Gastrocnemius medialis (tissue), 4 donors: ENCODE measurements around the gene RAD51D.

Source experiments
- CTCF ChIP-seq, 5 experiments: fragments of 450-650 bp in 3 of 5; fragments of 200-600 bp in 2 of 5; sonication (generic) in 2 of 5; IDR thresholded peaks in 4 of 5; conservative IDR thresholded peaks in 1 of 5; 1 replicate in 4 of 5; 2 replicates in 1 of 5; pipeline ENCODE4 v1.5.1; 2016 to 2019; ENCODE audit warnings: antibody characterized with exemption in 5 of 5, mild to moderate bottlenecking in 3 of 5, moderate library complexity in 3 of 5
- POLR2A ChIP-seq, 2 donors: fragments of 450-650 bp; IDR thresholded peaks; one replicate each; pipeline ENCODE4 v1.6.1; 2017; ENCODE audit warnings: antibody characterized with exemption in 2 of 2, mild to moderate bottlenecking in 2 of 2, moderate library complexity in 2 of 2

- no peak for TF ChIP-seq POLR2A (IDR thresholded peaks at IDR 0.05)
- TF ChIP-seq CTCF (IDR thresholded peaks at IDR 0.05 in 4 of 5, conservative IDR thresholded peaks at IDR 0.05 in 1 of 5): peak in 1 of 5 experiments; percentile 5
Measured at GRCh38 chr17:35148144-35148543, 28.5 kb upstream of the RAD51D start.
